ENCODE results near the gene GDF10. TPM values are rescaled to one million over a fixed set of nuclear protein-coding genes. Genes with fewer than 3 reads are reported as not detected.

The GDF10 gene
- total and polyA plus RNA-seq, 9 of the 15 experiments (the other 6 are each of a cell fraction or from before 2014, with no cell fraction given): 0.03 to 0.20 (median 0.11) TPM; not detected in 6

DNA sequence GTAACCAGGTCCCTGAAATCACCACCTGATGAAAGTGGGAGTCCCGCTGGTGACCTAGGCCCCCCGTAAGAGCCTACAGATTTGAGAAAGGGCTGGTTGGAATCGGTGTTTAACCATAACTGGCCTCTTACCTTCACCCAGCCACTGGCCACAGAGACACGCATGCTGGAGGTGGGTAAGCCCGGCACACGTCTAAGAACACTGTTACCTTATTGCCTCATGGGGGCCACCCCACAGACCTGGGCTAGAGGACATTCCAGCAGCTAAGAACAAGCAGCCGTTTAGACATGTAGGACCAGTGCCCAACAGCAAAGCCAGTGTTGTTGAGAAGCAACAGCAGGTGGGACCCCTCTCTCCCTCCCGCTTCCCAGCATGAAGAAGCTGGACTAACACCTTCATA, 19.8 kb downstream of the GDF10 start (continued):
- no peak for TF ChIP-seq CHD7 (IDR thresholded peaks at IDR 0.05; ENCODE audit: low read depth, low read length)
- TF ChIP-seq TBL1XR1 (IDR thresholded peaks at IDR 0.05; ENCODE audit: low read length in 2 of 2): no peak
- TF ChIP-seq, protein P1, sequence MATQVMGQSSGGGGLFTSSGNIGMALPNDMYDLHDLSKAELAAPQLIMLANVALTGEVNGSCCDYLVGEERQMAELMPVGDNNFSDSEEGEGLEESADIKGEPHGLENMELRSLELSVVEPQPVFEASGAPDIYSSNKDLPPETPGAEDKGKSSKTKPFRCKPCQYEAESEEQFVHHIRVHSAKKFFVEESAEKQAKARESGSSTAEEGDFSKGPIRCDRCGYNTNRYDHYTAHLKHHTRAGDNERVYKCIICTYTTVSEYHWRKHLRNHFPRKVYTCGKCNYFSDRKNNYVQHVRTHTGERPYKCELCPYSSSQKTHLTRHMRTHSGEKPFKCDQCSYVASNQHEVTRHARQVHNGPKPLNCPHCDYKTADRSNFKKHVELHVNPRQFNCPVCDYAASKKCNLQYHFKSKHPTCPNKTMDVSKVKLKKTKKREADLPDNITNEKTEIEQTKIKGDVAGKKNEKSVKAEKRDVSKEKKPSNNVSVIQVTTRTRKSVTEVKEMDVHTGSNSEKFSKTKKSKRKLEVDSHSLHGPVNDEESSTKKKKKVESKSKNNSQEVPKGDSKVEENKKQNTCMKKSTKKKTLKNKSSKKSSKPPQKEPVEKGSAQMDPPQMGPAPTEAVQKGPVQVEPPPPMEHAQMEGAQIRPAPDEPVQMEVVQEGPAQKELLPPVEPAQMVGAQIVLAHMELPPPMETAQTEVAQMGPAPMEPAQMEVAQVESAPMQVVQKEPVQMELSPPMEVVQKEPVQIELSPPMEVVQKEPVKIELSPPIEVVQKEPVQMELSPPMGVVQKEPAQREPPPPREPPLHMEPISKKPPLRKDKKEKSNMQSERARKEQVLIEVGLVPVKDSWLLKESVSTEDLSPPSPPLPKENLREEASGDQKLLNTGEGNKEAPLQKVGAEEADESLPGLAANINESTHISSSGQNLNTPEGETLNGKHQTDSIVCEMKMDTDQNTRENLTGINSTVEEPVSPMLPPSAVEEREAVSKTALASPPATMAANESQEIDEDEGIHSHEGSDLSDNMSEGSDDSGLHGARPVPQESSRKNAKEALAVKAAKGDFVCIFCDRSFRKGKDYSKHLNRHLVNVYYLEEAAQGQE (IDR thresholded peaks at IDR 0.05; ENCODE audit: borderline replicate concordance): no peak
- TF ChIP-seq, protein P1 (CRISPR knock-in tag; IDR thresholded peaks at IDR 0.05; ENCODE audit: low read depth): no peak
- TF ChIP-seq KDM4B (IDR thresholded peaks at IDR 0.05; ENCODE audit: borderline replicate concordance in 2 of 2, low read depth in 1 of 2): no peak

All from K562 (cell line).